HUES48 (cell line): ENCODE measurements around the gene COLEC12.

Experiments
- H3K27ac ChIP-seq: one replicate; pipeline ENCODE4 v1.7.0; 2013; ENCODE audit warnings: low read depth, low read length, inconsistent platforms
- H3K27me3 ChIP-seq: 2 replicates; pipeline ENCODE4 v1.6.1; 2013; ENCODE audit warnings: mild to moderate bottlenecking, low read length; ENCODE audit not compliant: control insufficient read depth, insufficient read depth
- H3K36me3 ChIP-seq: 2 replicates; pipeline ENCODE4 v1.6.1; 2013; ENCODE audit warnings: low read length; ENCODE audit not compliant: control insufficient read depth, insufficient read depth
- H3K4me1 ChIP-seq: 2 replicates; pipeline ENCODE4 v1.6.1; 2013; ENCODE audit warnings: mild to moderate bottlenecking, low read length; ENCODE audit not compliant: control insufficient read depth, insufficient read depth
- H3K4me3 ChIP-seq: 2 replicates; pipeline ENCODE4 v1.5.1; 2013; ENCODE audit warnings: mild to moderate bottlenecking, low read depth, low read length
- H3K9ac ChIP-seq: 2 replicates; pipeline ENCODE4 v1.6.1; 2013; ENCODE audit warnings: mild to moderate bottlenecking, low read depth, low read length, moderate library complexity
- H3K9me3 ChIP-seq: 2 replicates; pipeline ENCODE4 v1.6.1; 2013; ENCODE audit warnings: low read length; ENCODE audit not compliant: control insufficient read depth, insufficient read depth

The COLEC12 gene

GRCh38 chr18:523561-523960 is 23.1 kb upstream of the COLEC12 start:
- Histone ChIP-seq H3K36me3 (no peaks in the 10 kb centered on the region), H3K4me3 (no peak overlapping the region)

GRCh38 chr18:519019-519879 is 18.7 kb upstream of the COLEC12 start:
- H3K4me3 ChIP-seq, result no peak overlapping the region
- H3K9ac ChIP-seq, result no peak overlapping the region
- no peaks in the 10 kb centered on the region for H3K27me3 ChIP-seq
- H3K9me3 ChIP-seq, result no peaks in the 10 kb centered on the region
- peak overlapping the region; percentile 8 for H3K27ac ChIP-seq
- no peaks in the 10 kb centered on the region for H3K4me1 ChIP-seq
- no peaks in the 10 kb centered on the region for H3K36me3 ChIP-seq

More at GRCh38 chr18:523561-523960, 23.1 kb upstream of the COLEC12 start:
- Histone ChIP-seq H3K9ac (no peak overlapping the region), H3K4me1 (no peaks in the 10 kb centered on the region), H3K27me3 (no peaks in the 10 kb centered on the region), H3K27ac (no peak overlapping the region), H3K9me3 (no peaks in the 10 kb centered on the region)

- Histone ChIP-seq H3K27me3 (no peaks in the 10 kb centered on the region), H3K9ac (no peak overlapping the region), H3K9me3 (no peaks in the 10 kb centered on the region; the same call in 1 of the 2 replicates), H3K4me1 (no peaks in the 10 kb centered on the region), H3K36me3 (no peaks in the 10 kb centered on the region), H3K4me3 (no peak overlapping the region), H3K27ac (no peak overlapping the region)
Observed at GRCh38 chr18:518081-518480, 17.6 kb upstream of the COLEC12 start.

- Histone ChIP-seq H3K27me3 (no peaks in the 10 kb centered on the region), H3K27ac (peak overlapping the region; percentile 21), H3K36me3 (no peaks in the 10 kb centered on the region), H3K4me3 (no peak overlapping the region), H3K9ac (no peak overlapping the region), H3K4me1 (no peaks in the 10 kb centered on the region), H3K9me3 (no peaks in the 10 kb centered on the region; the same call in 1 of the 2 replicates)
Observed at GRCh38 chr18:515838-516237, 15.3 kb upstream of the COLEC12 start.

- Histone ChIP-seq H3K4me3 (no peak overlapping the region), H3K4me1 (no peaks in the 10 kb centered on the region), H3K9ac (no peak overlapping the region), H3K27me3 (no peaks in the 10 kb centered on the region), H3K27ac (no peak overlapping the region), H3K9me3 (no peaks in the 10 kb centered on the region; the same call in 1 of the 2 replicates), H3K36me3 (no peaks in the 10 kb centered on the region)
Observed at GRCh38 chr18:515156-515815, 14.8 kb upstream of the COLEC12 start.

GRCh38 chr18:513826-514530 is 13.5 kb upstream of the COLEC12 start:
- no peaks in the 10 kb centered on the region for H3K27me3 ChIP-seq
- no peaks in the 10 kb centered on the region for H3K36me3 ChIP-seq

GRCh38 chr18:512957-513356 is 12.5 kb upstream of the COLEC12 start:
- Histone ChIP-seq H3K27me3 (no peaks in the 10 kb centered on the region), H3K36me3 (no peaks in the 10 kb centered on the region), H3K27ac (no peak overlapping the region), H3K9me3 (no peaks in the 10 kb centered on the region; the same call in 1 of the 2 replicates), H3K4me1 (no peaks in the 10 kb centered on the region), H3K4me3 (no peak overlapping the region), H3K9ac (no peak overlapping the region)

More at GRCh38 chr18:513826-514530, 13.5 kb upstream of the COLEC12 start:
- Histone ChIP-seq H3K9ac (no peak overlapping the region), H3K4me3 (no peak overlapping the region), H3K4me1 (no peaks in the 10 kb centered on the region), H3K9me3 (no peaks in the 10 kb centered on the region; the same call in 1 of the 2 replicates), H3K27ac (no peak overlapping the region)

GRCh38 chr18:508835-509234 is 8.3 kb upstream of the COLEC12 start:
- Histone ChIP-seq H3K27ac (no peak overlapping the region), H3K27me3 (peaks cover 10% of the 10 kb centered on the region; the same call in 1 of the 2 replicates), H3K4me3 (no peak overlapping the region), H3K36me3 (no peaks in the 10 kb centered on the region), H3K4me1 (no peaks in the 10 kb centered on the region), H3K9ac (no peak overlapping the region), H3K9me3 (no peaks in the 10 kb centered on the region; the same call in 1 of the 2 replicates)

GRCh38 chr18:507636-508035 is 7.1 kb upstream of the COLEC12 start:
- no peaks in the 10 kb centered on the region for H3K9me3 ChIP-seq
- H3K27me3 ChIP-seq, result peaks cover 17% of the 10 kb centered on the region
- H3K4me1 ChIP-seq, result no peaks in the 10 kb centered on the region
- no peaks in the 10 kb centered on the region for H3K36me3 ChIP-seq
- no peak overlapping the region for H3K9ac ChIP-seq
- no peak overlapping the region for H3K27ac ChIP-seq
- no peak overlapping the region for H3K4me3 ChIP-seq

GRCh38 chr18:506801-507200 is 6.3 kb upstream of the COLEC12 start:
- Histone ChIP-seq H3K4me3 (no peak overlapping the region), H3K27me3 (peaks cover 25% of the 10 kb centered on the region), H3K27ac (no peak overlapping the region), H3K4me1 (no peaks in the 10 kb centered on the region), H3K9me3 (no peaks in the 10 kb centered on the region), H3K36me3 (no peaks in the 10 kb centered on the region), H3K9ac (no peak overlapping the region)
